DOHH2 (cell line): ENCODE results near the gene THAP6.
"Not testable (repeated sequence)": the region's sequence is repeated elsewhere in the genome, so short reads cannot be mapped to it uniquely, and the experiment has no call there.

Source experiments
- H3F3A ChIP-seq: fragments of 200-600 bp; sonication (generic), shearing (Covaris generic); 2 replicates; pipeline ENCODE4 v1.6.0; 2016; ENCODE audit warnings: antibody characterized with exemption, mild to moderate bottlenecking; ENCODE audit not compliant: control insufficient read depth, insufficient read depth
- H3K27ac ChIP-seq: fragments of 200-600 bp; sonication (generic); 2 replicates; pipeline ENCODE4 v1.5.1; 2014; ENCODE audit warnings: low read depth, mild to moderate bottlenecking, low read length, moderate library complexity
- H3K27me3 ChIP-seq: fragments of 200-600 bp; sonication (generic); 2 replicates; pipeline ENCODE4 v1.6.1; 2014; ENCODE audit warnings: mild to moderate bottlenecking, low read length, mixed read lengths; ENCODE audit not compliant: control insufficient read depth
- H3K36me3 ChIP-seq: fragments of 200-600 bp; sonication (generic); 2 replicates; pipeline ENCODE4 v1.6.1; 2014; ENCODE audit warnings: mild to moderate bottlenecking, low read length, moderate library complexity, mixed read lengths; ENCODE audit not compliant: control insufficient read depth
- H3K4me1 ChIP-seq: fragments of 200-600 bp; sonication (generic); 2 replicates; pipeline ENCODE4 v1.6.1; 2014; ENCODE audit warnings: mild to moderate bottlenecking, low read length, mixed read lengths; ENCODE audit not compliant: control insufficient read depth
- H3K4me2 ChIP-seq: fragments of 200-600 bp; sonication (generic); 2 replicates; pipeline ENCODE4 v1.6.0; 2014; ENCODE audit warnings: mild to moderate bottlenecking, low read length, moderate library complexity
- H3K4me3 ChIP-seq: fragments of 200-600 bp; sonication (generic); 2 replicates; pipeline ENCODE4 v1.5.1; 2014; ENCODE audit warnings: mild to moderate bottlenecking, low read length, mixed read lengths
- H3K79me2 ChIP-seq: fragments of 200-600 bp; sonication (generic); 2 replicates; pipeline ENCODE4 v1.6.1; 2014; ENCODE audit warnings: mild to moderate bottlenecking, low read length, mixed read lengths; ENCODE audit not compliant: control insufficient read depth
- H3K9me2 ChIP-seq: fragments of 200-600 bp; sonication (generic); replicated peaks from 2 replicates; pipeline ENCODE4 v1.6.1; 2014; ENCODE audit warnings: mild to moderate bottlenecking, low read length, mixed read lengths; ENCODE audit not compliant: control insufficient read depth
- H3K9me3 ChIP-seq: fragments of 200-600 bp; sonication (generic); 2 replicates; pipeline ENCODE4 v1.6.1; 2014; ENCODE audit warnings: antibody characterized with exemption, low read length, mixed read lengths; ENCODE audit not compliant: control insufficient read depth, insufficient read depth
- H4K20me1 ChIP-seq: fragments of 200-600 bp; sonication (generic); 2 replicates; pipeline ENCODE4 v1.6.0; 2014; ENCODE audit warnings: low read depth, mild to moderate bottlenecking, antibody characterized with exemption, low read length, moderate library complexity; ENCODE audit not compliant: control insufficient read depth, insufficient read depth
- CTCF ChIP-seq: fragments of 200-600 bp; sonication (generic); IDR thresholded peaks from one replicate; pipeline ENCODE4 v1.5.1; 2014; ENCODE audit warnings: antibody characterized with exemption, mild to moderate bottlenecking, low read depth, low read length; ENCODE audit not compliant: poor library complexity, severe bottlenecking
- EZH2phosphoT487 ChIP-seq: fragments of 200-600 bp; sonication (generic); IDR thresholded peaks from 2 replicates; pipeline ENCODE4 v1.6.1; 2017; ENCODE audit warnings: borderline replicate concordance, mild to moderate bottlenecking, antibody characterized with exemption, low read length, moderate library complexity, mixed read lengths

THAP6 gene

GRCh38 chr4:75498041-75498440 lies 16.2 kb upstream of the THAP6 start:
- H3K4me3 ChIP-seq = no peak overlapping the region
- no peaks in the 10 kb centered on the region for H3K27me3 ChIP-seq
- no peak overlapping the region for H3K27ac ChIP-seq
- H3K9me3 ChIP-seq = no peaks in the 10 kb centered on the region; the same call in 1 of the 2 replicates
- H3K9me2 ChIP-seq = no peaks in the 10 kb centered on the region
- no peaks in the 10 kb centered on the region for H3K4me1 ChIP-seq
- peaks cover 3% of the 10 kb centered on the region; the same call in 1 of the 2 replicates for H3F3A ChIP-seq
- no peak overlapping the region for H3K4me2 ChIP-seq
- H3K79me2 ChIP-seq = peaks cover 42% of the 10 kb centered on the region
- peaks cover 73% of the 10 kb centered on the region for H3K36me3 ChIP-seq
- TF ChIP-seq CTCF (no peak), EZH2phosphoT487 (no peak)
- 0 out of 2 replicates have a peak, but pooled peaks cover 2% of the 10 kb centered on the region for H4K20me1 ChIP-seq

- Histone ChIP-seq H3K36me3 (peaks cover 81% of the 10 kb centered on the region), H3K27me3 (no peaks in the 10 kb centered on the region), H3F3A (no peaks in the 10 kb centered on the region), H3K9me2 (no peaks in the 10 kb centered on the region), H3K4me2 (no peak overlapping the region), H3K4me1 (no peaks in the 10 kb centered on the region), H3K4me3 (no peak overlapping the region), H3K79me2 (peaks cover 43% of the 10 kb centered on the region), H4K20me1 (no peaks in the 10 kb centered on the region), H3K9me3 (no peaks in the 10 kb centered on the region; the same call in 1 of the 2 replicates), H3K27ac (no peak overlapping the region)
- TF ChIP-seq CTCF = no peak
- TF ChIP-seq EZH2phosphoT487 = no peak
These were observed 14.4 kb upstream of the THAP6 start for GRCh38 chr4:75499900-75500299.

GRCh38 chr4:75502671-75503070 lies 11.6 kb upstream of the THAP6 start:
- Histone ChIP-seq H3F3A (no peaks in the 10 kb centered on the region), H3K9me2 (no peaks in the 10 kb centered on the region), H3K27ac (no peak overlapping the region), H3K4me3 (no peak overlapping the region), H3K27me3 (no peaks in the 10 kb centered on the region), H3K79me2 (peaks cover 51% of the 10 kb centered on the region), H3K9me3 (no peaks in the 10 kb centered on the region; the same call in 1 of the 2 replicates), H4K20me1 (no peaks in the 10 kb centered on the region), H3K36me3 (peaks cover 81% of the 10 kb centered on the region), H3K4me2 (no peak overlapping the region), H3K4me1 (no peaks in the 10 kb centered on the region)
- TF ChIP-seq CTCF = no peak
- TF ChIP-seq EZH2phosphoT487 = no peak

- peaks cover 49% of the 10 kb centered on the region for H3K79me2 ChIP-seq
- H3K36me3 ChIP-seq = peaks cover 77% of the 10 kb centered on the region
- H3K4me1 ChIP-seq = peaks cover 5% of the 10 kb centered on the region
- no peaks in the 10 kb centered on the region for H4K20me1 ChIP-seq
- H3K4me2 ChIP-seq = no peak overlapping the region
- H3K4me3 ChIP-seq = no peak overlapping the region
- H3K27me3 ChIP-seq = no peaks in the 10 kb centered on the region
- no peak overlapping the region for H3K27ac ChIP-seq
- TF ChIP-seq CTCF = no peak
- no peak for TF ChIP-seq EZH2phosphoT487
- H3K9me3 ChIP-seq = peaks cover 7% of the 10 kb centered on the region; the same call in 1 of the 2 replicates
- no peaks in the 10 kb centered on the region for H3K9me2 ChIP-seq
- H3F3A ChIP-seq = no peaks in the 10 kb centered on the region
These were observed 8.6 kb upstream of the THAP6 start for GRCh38 chr4:75505630-75506029.

- not testable (repeated sequence) for H4K20me1 ChIP-seq, H3K4me2 ChIP-seq, H3K27me3 ChIP-seq, H3K9me2 ChIP-seq, H3K4me3 ChIP-seq, H3K27ac ChIP-seq, H3K9me3 ChIP-seq, H3F3A ChIP-seq
- Histone ChIP-seq H3K4me1 (peaks cover 30% of the 10 kb centered on the region), H3K79me2 (peaks cover 84% of the 10 kb centered on the region), H3K36me3 (peaks cover 68% of the 10 kb centered on the region)
These were observed 4.7 kb upstream of the THAP6 start for GRCh38 chr4:75509592-75509991.
